Measurements from ENCODE around the gene CTDP1. TPM values are rescaled to one million over a fixed set of nuclear protein-coding genes. Genes with fewer than 3 reads are reported as not detected.

Gene CTDP1
- polyA plus RNA-seq, 4 donors, result 12.4 to 16.8 (median 12.6) TPM

GRCh38 chr18:79754022-79754761 lies 74.6 kb downstream of the CTDP1 start:
- no peak for DNase-seq (ENCODE audit: low read depth in 4 of 4, low spot score in 3 of 4)

- no peak for DNase-seq (ENCODE audit: low read depth in 4 of 4, low spot score in 3 of 4)
Observed at GRCh38 chr18:79754831-79755351, 75.3 kb downstream of the CTDP1 start.

- no peak for DNase-seq (ENCODE audit: low read depth in 4 of 4, low spot score in 3 of 4)
Observed at GRCh38 chr18:79755496-79756142, 76.0 kb downstream of the CTDP1 start.

- no peak for DNase-seq (ENCODE audit: low read depth in 4 of 4, low spot score in 3 of 4)
Observed at GRCh38 chr18:79756143-79756500, 76.5 kb downstream of the CTDP1 start.

- DNase-seq (ENCODE audit: low read depth in 4 of 4, low spot score in 3 of 4), result no peak
Observed at GRCh38 chr18:79756826-79757225, 77.2 kb downstream of the CTDP1 start.

- no peak for DNase-seq (ENCODE audit: low read depth in 4 of 4, low spot score in 3 of 4)
Observed at GRCh38 chr18:79760348-79760747, 80.7 kb downstream of the CTDP1 start.

- no peak for DNase-seq (ENCODE audit: low read depth in 4 of 4, low spot score in 3 of 4)
Observed at GRCh38 chr18:79760881-79761280, 81.3 kb downstream of the CTDP1 start.

GRCh38 chr18:79763407-79763806 lies 83.8 kb downstream of the CTDP1 start:
- DNase-seq (ENCODE audit: low read depth in 4 of 4, low spot score in 3 of 4), result no peak

- DNase-seq (ENCODE audit: low read depth in 4 of 4, low spot score in 3 of 4), result no peak
Observed at GRCh38 chr18:79764131-79764530, 84.5 kb downstream of the CTDP1 start.

- no peak for DNase-seq (ENCODE audit: low read depth in 4 of 4, low spot score in 3 of 4)
Observed at GRCh38 chr18:79765491-79766245, 86.1 kb downstream of the CTDP1 start.

- DNase-seq (ENCODE audit: low read depth in 4 of 4, low spot score in 3 of 4), result no peak
Observed at GRCh38 chr18:79766308-79766707, 86.7 kb downstream of the CTDP1 start.

- no peak for DNase-seq (ENCODE audit: low read depth in 4 of 4, low spot score in 3 of 4)
Observed at GRCh38 chr18:79768745-79769144, 89.1 kb downstream of the CTDP1 start.

- no peak for DNase-seq (ENCODE audit: low read depth in 4 of 4, low spot score in 3 of 4)
Observed at GRCh38 chr18:79769698-79770500, 90.3 kb downstream of the CTDP1 start.

GRCh38 chr18:79770501-79770815 lies 90.9 kb downstream of the CTDP1 start:
- no peak for DNase-seq (ENCODE audit: low read depth in 4 of 4, low spot score in 3 of 4)

- no peak for DNase-seq (ENCODE audit: low read depth in 4 of 4, low spot score in 3 of 4)
Observed at GRCh38 chr18:79770826-79771225, 91.2 kb downstream of the CTDP1 start.

- no peak for DNase-seq (ENCODE audit: low read depth in 4 of 4, low spot score in 3 of 4)
Observed at GRCh38 chr18:79771446-79772107, 92.0 kb downstream of the CTDP1 start.

GRCh38 chr18:79772108-79772864 lies 92.7 kb downstream of the CTDP1 start:
- no peak for DNase-seq (ENCODE audit: low read depth in 4 of 4, low spot score in 3 of 4)

GRCh38 chr18:79772865-79773696 lies 93.5 kb downstream of the CTDP1 start:
- DNase-seq (ENCODE audit: low read depth in 4 of 4, low spot score in 3 of 4), result no peak

- no peak for DNase-seq (ENCODE audit: low read depth in 4 of 4, low spot score in 3 of 4)
Observed at GRCh38 chr18:79774111-79774510, 94.5 kb downstream of the CTDP1 start.

Measured in right renal pelvis (tissue), 4 donors.